Smooth muscle cell (in vitro differentiated cells): ENCODE data around the gene PSMB7. TPM values are rescaled to one million over a fixed set of nuclear protein-coding genes. Genes with fewer than 3 reads are reported as not detected.

Experiments used
- DNase-seq: peaks from one replicate; lab custom pipeline; 2025; ENCODE audit not compliant: unreplicated experiment; lab: John Stamatoyannopoulos, UW
- H2AFZ ChIP-seq: fragments of 200-600 bp; sonication (generic); 2 replicates; pipeline ENCODE4 v1.6.0; 2016; ENCODE audit warnings: antibody characterized with exemption, low read depth, mild to moderate bottlenecking
- H3F3A ChIP-seq: fragments of 200-600 bp; sonication (generic); 2 replicates; pipeline ENCODE4 v1.6.0; 2017; ENCODE audit warnings: antibody characterized with exemption, low read depth
- H3K27ac ChIP-seq: fragments of 200-600 bp; sonication (generic); 2 replicates; pipeline ENCODE4 v1.5.1; 2016; ENCODE audit warnings: low read depth, mild to moderate bottlenecking
- H3K27me3 ChIP-seq: fragments of 200-600 bp; sonication (generic); 2 replicates; pipeline ENCODE4 v1.6.1; 2016; ENCODE audit warnings: low read depth, mild to moderate bottlenecking
- H3K36me3 ChIP-seq: fragments of 200-600 bp; sonication (generic); 2 replicates; pipeline ENCODE4 v1.5.1; 2016; ENCODE audit warnings: low read depth
- H3K4me1 ChIP-seq: fragments of 200-600 bp; sonication (generic); 2 replicates; pipeline ENCODE4 v1.5.1; 2016; ENCODE audit warnings: low read depth
- H3K4me2 ChIP-seq: fragments of 200-600 bp; sonication (generic); 2 replicates; pipeline ENCODE4 v1.6.0; 2016; ENCODE audit warnings: mild to moderate bottlenecking
- H3K4me3 ChIP-seq: fragments of 200-600 bp; sonication (generic); 2 replicates; pipeline ENCODE4 v1.5.1; 2016; ENCODE audit warnings: mild to moderate bottlenecking
- H3K79me2 ChIP-seq: fragments of 200-600 bp; sonication (generic); 2 replicates; pipeline ENCODE4 v1.6.0; 2016; ENCODE audit warnings: low read depth, mild to moderate bottlenecking
- H3K9ac ChIP-seq: fragments of 200-600 bp; sonication (generic); 2 replicates; pipeline ENCODE4 v1.6.0; 2016; ENCODE audit warnings: low read depth
- H3K9me3 ChIP-seq: fragments of 200-600 bp; sonication (generic); replicated peaks from 2 replicates; pipeline ENCODE4 v1.5.1; 2016; ENCODE audit warnings: low read depth
- H4K20me1 ChIP-seq: fragments of 200-600 bp; sonication (generic); 2 replicates; pipeline ENCODE4 v1.6.0; 2016; ENCODE audit warnings: low read depth
- WGBS: methylation state at CpG from one replicate; pipeline ENCODE4 v1.1.7; 2016; ENCODE audit warnings: low lambda C conversion rate; 5-methylcytosine and 5-hydroxymethylcytosine counted together
- polyA plus RNA-seq: library from polyadenylated mRNA; unstranded; fragments of >200 nt; fragmentation: Nextera tagmentation; extraction: Ambion mirVana; gene quantifications from 2 replicates; pipeline ENCODE4 v1.2.1, GENCODE V29; 2016
- total RNA-seq: library from RNA; depleted of rRNA; stranded (reverse); fragments of >200 nt; gene quantifications from 2 replicates; pipeline ENCODE4 v1.2.3, GENCODE V29; 2014
- TF ChIP-seq, protein P1 (sequence below): fragments of 200-600 bp; sonication (generic); IDR thresholded peaks from 2 replicates; pipeline ENCODE4 v1.5.1; 2017; ENCODE audit warnings: borderline replicate concordance, mild to moderate bottlenecking, antibody characterized with exemption; ENCODE audit not compliant: insufficient read depth, poor library complexity, severe bottlenecking

The PSMB7 gene
- total and polyA plus RNA-seq, 2 experiments from 2014 or later = 246 to 302 TPM

- Histone ChIP-seq H3F3A (no peaks in the 10 kb centered on the region), H3K4me1 (peaks cover 7% of the 10 kb centered on the region), H3K4me3 (peak overlapping the region; percentile 73), H4K20me1 (no peaks in the 10 kb centered on the region), H2AFZ (peak overlapping the region; percentile 88), H3K27me3 (no peaks in the 10 kb centered on the region), H3K9ac (no peak overlapping the region), H3K27ac (no peak overlapping the region), H3K9me3 (no peaks in the 10 kb centered on the region), H3K36me3 (peaks cover 7% of the 10 kb centered on the region), H3K79me2 (peaks cover 23% of the 10 kb centered on the region), H3K4me2 (peak overlapping the region; percentile 70)
- no peak for DNase-seq
- 85% methylated on average over 17 of the region's 17 CpGs for WGBS
- TF ChIP-seq, protein P1, sequence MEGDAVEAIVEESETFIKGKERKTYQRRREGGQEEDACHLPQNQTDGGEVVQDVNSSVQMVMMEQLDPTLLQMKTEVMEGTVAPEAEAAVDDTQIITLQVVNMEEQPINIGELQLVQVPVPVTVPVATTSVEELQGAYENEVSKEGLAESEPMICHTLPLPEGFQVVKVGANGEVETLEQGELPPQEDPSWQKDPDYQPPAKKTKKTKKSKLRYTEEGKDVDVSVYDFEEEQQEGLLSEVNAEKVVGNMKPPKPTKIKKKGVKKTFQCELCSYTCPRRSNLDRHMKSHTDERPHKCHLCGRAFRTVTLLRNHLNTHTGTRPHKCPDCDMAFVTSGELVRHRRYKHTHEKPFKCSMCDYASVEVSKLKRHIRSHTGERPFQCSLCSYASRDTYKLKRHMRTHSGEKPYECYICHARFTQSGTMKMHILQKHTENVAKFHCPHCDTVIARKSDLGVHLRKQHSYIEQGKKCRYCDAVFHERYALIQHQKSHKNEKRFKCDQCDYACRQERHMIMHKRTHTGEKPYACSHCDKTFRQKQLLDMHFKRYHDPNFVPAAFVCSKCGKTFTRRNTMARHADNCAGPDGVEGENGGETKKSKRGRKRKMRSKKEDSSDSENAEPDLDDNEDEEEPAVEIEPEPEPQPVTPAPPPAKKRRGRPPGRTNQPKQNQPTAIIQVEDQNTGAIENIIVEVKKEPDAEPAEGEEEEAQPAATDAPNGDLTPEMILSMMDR = no peak
Observed at GRCh38 chr9:124415852-124416484, 726 bp upstream of the PSMB7 start.

DNA sequence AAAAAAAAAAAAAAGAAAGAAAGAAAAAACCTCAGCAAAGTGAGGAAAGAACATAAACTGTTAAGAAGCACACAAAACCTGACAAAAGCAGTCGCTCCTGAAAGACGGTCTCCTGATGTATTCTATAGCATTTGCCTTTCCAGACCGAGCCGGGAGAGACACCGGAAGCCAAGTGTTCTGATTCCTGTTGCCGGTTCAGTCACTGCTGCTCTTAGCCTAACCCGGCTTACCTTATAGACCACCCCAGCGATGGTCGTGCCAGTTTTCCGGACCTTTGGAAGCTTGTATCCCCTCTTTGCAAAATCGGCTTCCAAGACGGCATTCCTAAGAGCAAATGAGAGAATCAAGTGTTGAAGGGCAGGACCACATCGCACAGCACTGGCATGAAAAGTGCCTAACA lies 630 bp downstream of the PSMB7 start:
- Histone ChIP-seq H3F3A (no peaks in the 10 kb centered on the region), H3K4me3 (peak overlapping the region; percentile 73), H3K4me1 (peaks cover 7% of the 10 kb centered on the region), H2AFZ (peak overlapping the region; percentile 92), H3K79me2 (peaks cover 36% of the 10 kb centered on the region), H4K20me1 (peaks cover 12% of the 10 kb centered on the region), H3K4me2 (peak overlapping the region; percentile 97), H3K36me3 (peaks cover 12% of the 10 kb centered on the region), H3K27ac (peak overlapping the region; percentile 75), H3K27me3 (no peaks in the 10 kb centered on the region), H3K9me3 (no peaks in the 10 kb centered on the region), H3K9ac (peak overlapping the region; percentile 93)
- no peak for DNase-seq
- TF ChIP-seq, protein P1 = no peak
- 29% methylated on average over 13 of the region's 13 CpGs for WGBS

DNA sequence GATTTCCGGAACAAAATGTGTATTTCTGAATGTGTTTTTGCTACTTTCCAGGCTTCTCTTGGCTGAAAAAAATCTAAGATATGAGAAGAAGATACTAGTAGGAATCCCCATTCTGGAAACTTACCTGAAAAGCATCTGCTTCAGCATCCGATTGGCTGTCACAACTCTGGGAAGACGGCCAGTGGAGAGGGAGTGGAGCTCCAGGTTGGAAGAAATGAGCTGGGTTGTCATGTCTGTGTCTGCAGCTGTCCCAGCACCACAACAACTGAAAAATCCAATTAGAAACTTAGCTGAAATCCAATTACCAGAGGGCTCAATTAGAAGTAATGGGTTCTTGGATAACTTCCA lies 3.0 kb downstream of the PSMB7 start:
- Histone ChIP-seq H3K36me3 (peaks cover 33% of the 10 kb centered on the region), H3K4me2 (peak overlapping the region; percentile 26), H2AFZ (no peak overlapping the region), H3F3A (no peaks in the 10 kb centered on the region), H3K4me1 (peaks cover 7% of the 10 kb centered on the region), H3K9ac (no peak overlapping the region), H3K79me2 (peaks cover 60% of the 10 kb centered on the region), H3K27me3 (no peaks in the 10 kb centered on the region), H3K4me3 (no peak overlapping the region), H3K27ac (peak overlapping the region; percentile 70), H4K20me1 (peaks cover 35% of the 10 kb centered on the region), H3K9me3 (no peaks in the 10 kb centered on the region)
- DNase-seq = no peak
- TF ChIP-seq, protein P1 = no peak
- WGBS = 95% methylated on average over 3 of the region's 3 CpGs
